PC-9 (cell line): Measurements from ENCODE around the gene MARCHF2.

Experiments
- EZH2 ChIP-seq: fragments of 200-600 bp; sonication (generic); IDR thresholded peaks from 2 replicates; pipeline ENCODE4 v1.8.0; 2017; ENCODE audit warnings: antibody characterized with exemption, low read depth
- TF ChIP-seq, protein P1 (sequence below): fragments of 200-600 bp; sonication (generic); conservative IDR thresholded peaks from 2 replicates; pipeline ENCODE4 v1.6.1; 2017; ENCODE audit warnings: mixed run types, antibody characterized with exemption, mild to moderate bottlenecking, moderate library complexity

DNA sequence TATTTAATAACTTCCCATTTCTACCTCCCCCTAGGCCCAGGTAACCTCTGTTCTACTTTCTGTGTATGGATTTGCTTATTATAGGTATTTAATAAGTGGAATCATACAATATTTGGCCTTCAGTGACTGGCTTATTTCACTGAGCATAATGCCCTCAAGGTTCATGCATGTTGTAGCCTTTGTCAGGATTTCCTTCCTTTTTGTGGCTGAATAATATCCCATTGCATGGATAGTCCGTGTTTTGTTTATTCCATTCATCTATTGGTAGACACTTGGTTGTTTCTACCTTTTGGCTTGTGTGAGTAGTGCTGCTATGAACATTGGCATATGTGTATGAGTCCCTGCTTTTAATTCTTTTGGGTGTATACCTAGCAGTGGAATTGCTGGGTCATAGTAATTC, 41.1 kb downstream of the MARCHF2 start:
- TF ChIP-seq, protein P1, sequence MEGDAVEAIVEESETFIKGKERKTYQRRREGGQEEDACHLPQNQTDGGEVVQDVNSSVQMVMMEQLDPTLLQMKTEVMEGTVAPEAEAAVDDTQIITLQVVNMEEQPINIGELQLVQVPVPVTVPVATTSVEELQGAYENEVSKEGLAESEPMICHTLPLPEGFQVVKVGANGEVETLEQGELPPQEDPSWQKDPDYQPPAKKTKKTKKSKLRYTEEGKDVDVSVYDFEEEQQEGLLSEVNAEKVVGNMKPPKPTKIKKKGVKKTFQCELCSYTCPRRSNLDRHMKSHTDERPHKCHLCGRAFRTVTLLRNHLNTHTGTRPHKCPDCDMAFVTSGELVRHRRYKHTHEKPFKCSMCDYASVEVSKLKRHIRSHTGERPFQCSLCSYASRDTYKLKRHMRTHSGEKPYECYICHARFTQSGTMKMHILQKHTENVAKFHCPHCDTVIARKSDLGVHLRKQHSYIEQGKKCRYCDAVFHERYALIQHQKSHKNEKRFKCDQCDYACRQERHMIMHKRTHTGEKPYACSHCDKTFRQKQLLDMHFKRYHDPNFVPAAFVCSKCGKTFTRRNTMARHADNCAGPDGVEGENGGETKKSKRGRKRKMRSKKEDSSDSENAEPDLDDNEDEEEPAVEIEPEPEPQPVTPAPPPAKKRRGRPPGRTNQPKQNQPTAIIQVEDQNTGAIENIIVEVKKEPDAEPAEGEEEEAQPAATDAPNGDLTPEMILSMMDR = no peak
- TF ChIP-seq EZH2 = no peak
